ENCODE measurements around the gene USP15. TPM values are rescaled to one million over a fixed set of nuclear protein-coding genes. Genes with fewer than 3 reads are reported as not detected.
"Not testable (repeated sequence)": the region's sequence is repeated elsewhere in the genome, so short reads cannot be mapped to it uniquely, and the experiment has no call there.

The USP15 gene
- total and polyA plus RNA-seq, 2 donors (not counting 1 experiment from before 2014, with no cell fraction given) = 116 to 182 TPM

DNA sequence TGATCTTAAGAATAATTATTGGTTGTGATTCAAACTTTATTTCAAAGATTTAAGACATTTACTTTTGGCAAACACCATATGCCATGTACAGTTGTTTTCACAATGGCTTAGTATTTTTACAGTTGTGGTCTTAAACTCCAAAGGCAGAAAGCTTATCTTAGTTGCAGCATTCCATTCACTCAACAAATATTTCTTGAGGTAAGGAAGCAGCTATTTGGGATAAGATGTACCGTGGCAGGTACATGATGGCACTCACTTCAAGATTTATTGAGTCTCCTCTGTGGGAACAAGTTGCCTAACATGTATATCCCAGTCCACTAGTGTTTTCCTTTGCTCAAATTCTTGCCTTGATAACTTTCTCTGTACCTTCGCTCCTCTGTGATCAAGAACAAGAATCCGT lies 198.4 kb downstream of the USP15 start:
- Histone ChIP-seq H3K9me3 (ENCODE audit: control extremely low read depth in 1 of 3, control insufficient read depth in 2 of 3, insufficient read depth in 1 of 3, low read length in 2 of 3) (peaks cover 0 to 3% (median 0%) of the 10 kb centered on the region in 3 donors), H3K4me1 (ENCODE audit: control insufficient read depth in 2 of 2, insufficient read depth in 2 of 2, low read length in 2 of 2) (no peaks in the 10 kb centered on the region), H4K20me1 (ENCODE audit: control insufficient read depth, insufficient read depth, low read length, poor library complexity, severe bottlenecking) (no peaks in the 10 kb centered on the region), H3K4me2 (replicated peaks; ENCODE audit: low read depth, low read length, poor library complexity, severe bottlenecking) (no peak overlapping the region), H2AFZ (ENCODE audit: insufficient read depth, low read depth, low read length, poor library complexity, severe bottlenecking) (no peak overlapping the region), H3K36me3 (replicated peaks in 1 of 2; ENCODE audit: control extremely low read depth in 1 of 2, control insufficient read depth in 1 of 2, extremely low read depth in 1 of 2, insufficient read depth in 2 of 2, low read length in 1 of 2) (no peaks in the 10 kb centered on the region), H3K27ac (ENCODE audit: low read length in 2 of 2) (no peak overlapping the region), H3K27me3 (replicated peaks in 1 of 4; ENCODE audit: control extremely low read depth in 1 of 4, control insufficient read depth in 3 of 4, insufficient read depth in 4 of 4, low read length in 3 of 4) (no peaks in the 10 kb centered on the region), H3K4me3 (ENCODE audit: control extremely low read depth in 1 of 5, extremely low read depth in 1 of 5, insufficient read depth in 1 of 5, low read depth in 2 of 5, low read length in 4 of 5) (no peak overlapping the region), H3K79me2 (ENCODE audit: control insufficient read depth, insufficient read depth, low read length) (no peaks in the 10 kb centered on the region), H3K9ac (ENCODE audit: low read length) (no peak overlapping the region)
- CTCF ChIA-PET = no interaction called here
- Mint-ChIP-seq H3K27me3 (peaks cover 12% of the 10 kb centered on the region), H3K4me3 (no peak overlapping the region), H3K4me1 (no peaks in the 10 kb centered on the region), H3K9me3 (ENCODE audit: insufficient read depth) (peaks cover 10% of the 10 kb centered on the region), H3K27ac (no peak overlapping the region)
- TF ChIP-seq, protein P1, sequence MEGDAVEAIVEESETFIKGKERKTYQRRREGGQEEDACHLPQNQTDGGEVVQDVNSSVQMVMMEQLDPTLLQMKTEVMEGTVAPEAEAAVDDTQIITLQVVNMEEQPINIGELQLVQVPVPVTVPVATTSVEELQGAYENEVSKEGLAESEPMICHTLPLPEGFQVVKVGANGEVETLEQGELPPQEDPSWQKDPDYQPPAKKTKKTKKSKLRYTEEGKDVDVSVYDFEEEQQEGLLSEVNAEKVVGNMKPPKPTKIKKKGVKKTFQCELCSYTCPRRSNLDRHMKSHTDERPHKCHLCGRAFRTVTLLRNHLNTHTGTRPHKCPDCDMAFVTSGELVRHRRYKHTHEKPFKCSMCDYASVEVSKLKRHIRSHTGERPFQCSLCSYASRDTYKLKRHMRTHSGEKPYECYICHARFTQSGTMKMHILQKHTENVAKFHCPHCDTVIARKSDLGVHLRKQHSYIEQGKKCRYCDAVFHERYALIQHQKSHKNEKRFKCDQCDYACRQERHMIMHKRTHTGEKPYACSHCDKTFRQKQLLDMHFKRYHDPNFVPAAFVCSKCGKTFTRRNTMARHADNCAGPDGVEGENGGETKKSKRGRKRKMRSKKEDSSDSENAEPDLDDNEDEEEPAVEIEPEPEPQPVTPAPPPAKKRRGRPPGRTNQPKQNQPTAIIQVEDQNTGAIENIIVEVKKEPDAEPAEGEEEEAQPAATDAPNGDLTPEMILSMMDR (IDR thresholded peaks at IDR 0.05) = no peak
- TF ChIP-seq EZH2 (IDR thresholded peaks at IDR 0.05; ENCODE audit: borderline replicate concordance, insufficient read depth, low read depth, low read length, poor library complexity, severe bottlenecking) = no peak
- ATAC-seq (ENCODE audit: low read depth) (no peak), DNase-seq (no peak)
- intact Hi-C loops (cut with micrococcal nuclease) = no loop called here
- POLR2A ChIA-PET = no interaction called here
- WGBS (ENCODE audit: insufficient coverage) = 80% methylated on average over 1 of the region's 3 CpGs

GRCh38 chr12:62459976-62460375 lies 199.8 kb downstream of the USP15 start:
- ChIA-PET CTCF (interaction anchor here (1.9 kb wide), 1 partner anchor 334 kb away, joined by 5 read pairs; no protein-coding TSS in a partner anchor), POLR2A (no interaction called here)
- Histone ChIP-seq H2AFZ (ENCODE audit: insufficient read depth, low read depth, low read length, poor library complexity, severe bottlenecking) (no peak overlapping the region), H3K79me2 (ENCODE audit: control insufficient read depth, insufficient read depth, low read length) (no peaks in the 10 kb centered on the region), H4K20me1 (ENCODE audit: control insufficient read depth, insufficient read depth, low read length, poor library complexity, severe bottlenecking) (no peaks in the 10 kb centered on the region), H3K9me3 (ENCODE audit: control extremely low read depth in 1 of 3, control insufficient read depth in 2 of 3, insufficient read depth in 1 of 3, low read length in 2 of 3) (peaks cover 0 to 9% (median 0%) of the 10 kb centered on the region in 3 donors), H3K27ac (ENCODE audit: low read length in 2 of 2) (no peak overlapping the region), H3K9ac (ENCODE audit: low read length) (no peak overlapping the region), H3K4me1 (ENCODE audit: control insufficient read depth in 2 of 2, insufficient read depth in 2 of 2, low read length in 2 of 2) (no peaks in the 10 kb centered on the region), H3K4me2 (replicated peaks; ENCODE audit: low read depth, low read length, poor library complexity, severe bottlenecking) (no peak overlapping the region), H3K36me3 (replicated peaks in 1 of 2; ENCODE audit: control extremely low read depth in 1 of 2, control insufficient read depth in 1 of 2, extremely low read depth in 1 of 2, insufficient read depth in 2 of 2, low read length in 1 of 2) (no peaks in the 10 kb centered on the region), H3K4me3 (ENCODE audit: control extremely low read depth in 1 of 5, extremely low read depth in 1 of 5, insufficient read depth in 1 of 5, low read depth in 2 of 5, low read length in 4 of 5) (no peak overlapping the region), H3K27me3 (replicated peaks in 1 of 4; ENCODE audit: control extremely low read depth in 1 of 4, control insufficient read depth in 3 of 4, insufficient read depth in 4 of 4, low read length in 3 of 4) (no peaks in the 10 kb centered on the region)
- intact Hi-C loops (cut with micrococcal nuclease) = no loop called here
- DNase-seq (no peak), ATAC-seq (ENCODE audit: low read depth) (no peak)
- Mint-ChIP-seq H3K27me3 (peaks cover 12% of the 10 kb centered on the region), H3K27ac (no peak overlapping the region), H3K9me3 (ENCODE audit: insufficient read depth) (peaks cover 10% of the 10 kb centered on the region), H3K4me3 (no peak overlapping the region), H3K4me1 (no peaks in the 10 kb centered on the region)
- no peak for TF ChIP-seq EZH2 (IDR thresholded peaks at IDR 0.05; ENCODE audit: borderline replicate concordance, insufficient read depth, low read depth, low read length, poor library complexity, severe bottlenecking)
- TF ChIP-seq, protein P1 (IDR thresholded peaks at IDR 0.05) = no peak

- H3K4me1 ChIP-seq (ENCODE audit: control insufficient read depth in 2 of 2, insufficient read depth in 2 of 2, low read length in 2 of 2); POLR2A ChIA-PET; H3K4me1 Mint-ChIP-seq; H3K27me3 Mint-ChIP-seq; H3K4me2 ChIP-seq (replicated peaks; ENCODE audit: low read depth, low read length, poor library complexity, severe bottlenecking); H3K27ac Mint-ChIP-seq; intact Hi-C loops (cut with micrococcal nuclease); H3K9me3 ChIP-seq (ENCODE audit: control extremely low read depth in 1 of 3, control insufficient read depth in 2 of 3, insufficient read depth in 1 of 3, low read length in 2 of 3); H3K4me3 Mint-ChIP-seq; H3K9ac ChIP-seq (ENCODE audit: low read length); H3K27me3 ChIP-seq (replicated peaks in 1 of 4; ENCODE audit: control extremely low read depth in 1 of 4, control insufficient read depth in 3 of 4, insufficient read depth in 4 of 4, low read length in 3 of 4); H3K9me3 Mint-ChIP-seq (ENCODE audit: insufficient read depth); H3K4me3 ChIP-seq (ENCODE audit: control extremely low read depth in 1 of 5, extremely low read depth in 1 of 5, insufficient read depth in 1 of 5, low read depth in 2 of 5, low read length in 4 of 5); H3K36me3 ChIP-seq (replicated peaks in 1 of 2; ENCODE audit: control extremely low read depth in 1 of 2, control insufficient read depth in 1 of 2, extremely low read depth in 1 of 2, insufficient read depth in 2 of 2, low read length in 1 of 2); H3K27ac ChIP-seq (ENCODE audit: low read length in 2 of 2); H4K20me1 ChIP-seq (ENCODE audit: control insufficient read depth, insufficient read depth, low read length, poor library complexity, severe bottlenecking); ATAC-seq (ENCODE audit: low read depth); DNase-seq; H3K79me2 ChIP-seq (ENCODE audit: control insufficient read depth, insufficient read depth, low read length); H2AFZ ChIP-seq (ENCODE audit: insufficient read depth, low read depth, low read length, poor library complexity, severe bottlenecking): not testable (repeated sequence)
- 98% methylated on average over 31 of the region's 32 CpGs for WGBS (ENCODE audit: insufficient coverage)
- CTCF ChIA-PET = interaction anchor here (1.9 kb wide), 1 partner anchor 333 kb away, joined by 5 read pairs; no protein-coding TSS in a partner anchor
These were observed 201.1 kb downstream of the USP15 start for GRCh38 chr12:62461171-62461837.
